HG02759 (cell line): ENCODE data around the gene TMEM176B.

Experiments used
- ATAC-seq: cut with Tn5 transposase; IDR thresholded peaks from one replicate; pipeline ENCODE4 v1.9.1; 2021; ENCODE audit warnings: mild to moderate bottlenecking, moderate library complexity; ENCODE audit not compliant: unreplicated experiment

Gene TMEM176B

GRCh38 chr7:150754951-150755350 lies 45.2 kb downstream of the TMEM176B start:
- ATAC-seq: peak; percentile 5

- no peak for ATAC-seq
Measured at GRCh38 chr7:150753826-150754603, 46.1 kb downstream of the TMEM176B start.

DNA sequence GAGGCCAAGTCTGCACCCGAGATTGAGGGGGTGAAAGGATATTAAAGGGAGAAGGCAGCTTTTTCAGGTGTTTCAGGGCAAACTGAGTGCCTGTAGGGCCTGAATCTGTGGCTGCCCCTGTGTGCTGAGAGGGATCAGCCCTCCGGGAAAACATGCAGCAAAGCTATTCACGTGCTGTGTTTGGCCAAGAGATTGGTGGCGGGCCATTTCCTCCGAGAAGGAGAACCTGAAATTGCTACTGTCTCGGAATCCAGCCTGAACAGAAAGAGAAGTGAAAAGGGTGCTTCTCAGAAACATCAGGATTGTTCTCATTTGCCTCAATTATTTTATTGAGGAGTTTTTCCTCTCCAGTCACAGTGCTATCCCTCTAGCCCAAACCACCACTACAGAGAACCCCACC lies 46.9 kb downstream of the TMEM176B start:
- no peak for ATAC-seq

- ATAC-seq: no peak
Measured at GRCh38 chr7:150751702-150752101, 48.5 kb downstream of the TMEM176B start.

DNA sequence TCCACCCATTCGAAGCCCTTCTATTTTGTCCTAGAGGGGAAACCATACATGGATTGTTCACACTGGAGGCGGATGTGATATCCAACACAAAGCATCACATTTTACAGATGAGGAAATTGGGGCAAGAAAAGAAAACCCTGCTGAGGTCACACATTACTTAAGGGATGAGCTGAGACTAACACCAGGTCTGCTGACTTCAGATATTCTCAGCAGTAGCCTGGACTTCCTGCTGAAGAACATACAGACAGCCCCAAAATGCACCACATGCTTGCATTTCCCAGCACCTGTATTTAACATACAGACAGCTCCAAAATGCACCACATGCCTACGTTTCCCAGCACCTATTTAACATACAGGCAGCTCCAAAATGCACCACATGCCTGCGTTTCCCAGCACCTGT lies 51.8 kb downstream of the TMEM176B start:
- ATAC-seq: no peak

GRCh38 chr7:150746921-150747320 lies 53.2 kb downstream of the TMEM176B start:
- ATAC-seq: no peak

- no peak for ATAC-seq
Measured at GRCh38 chr7:150745876-150746275, 54.3 kb downstream of the TMEM176B start.

- ATAC-seq: no peak
Measured at GRCh38 chr7:150745086-150745485, 55.1 kb downstream of the TMEM176B start.

DNA sequence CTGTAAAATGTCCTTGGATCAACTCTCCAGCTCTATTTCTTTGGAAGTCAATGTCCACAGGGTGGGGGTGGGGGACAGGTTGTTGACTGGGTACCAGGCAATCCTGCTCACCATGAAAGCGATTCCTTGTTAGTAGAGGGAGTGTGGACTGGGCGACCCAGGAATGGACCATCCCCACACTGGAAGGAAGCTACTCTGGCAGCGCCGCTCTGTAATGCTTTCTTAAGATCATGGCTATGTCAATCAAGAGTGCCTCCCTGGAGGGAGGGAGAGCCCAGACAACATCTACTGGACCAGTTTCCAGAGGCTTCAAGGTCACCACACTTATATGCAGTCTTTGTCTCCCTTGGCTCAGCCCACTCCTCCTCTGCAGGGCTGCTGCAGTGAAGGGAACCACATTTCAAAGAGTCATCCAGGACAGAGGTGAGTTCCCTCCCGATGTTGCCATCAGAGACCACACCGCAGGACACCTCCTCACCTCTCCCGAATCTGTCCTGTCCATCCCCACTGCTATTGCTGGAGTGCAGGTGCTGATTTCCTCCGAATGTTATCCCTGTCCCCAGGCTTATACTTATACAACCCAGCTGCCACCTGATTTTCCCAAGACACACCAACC lies 56.0 kb downstream of the TMEM176B start:
- ATAC-seq: no peak

GRCh38 chr7:150742286-150742968 lies 57.7 kb downstream of the TMEM176B start:
- ATAC-seq: no peak
